NCI-H2227 treated with DMSO at 0.1 percent for 48 hours (cell line): ENCODE results near the gene CDX2.

Experiments used
- DNase-seq: peaks from one replicate; lab custom pipeline; 2025; lab: John Stamatoyannopoulos, UW

Gene CDX2

GRCh38 chr13:27928805-27929753 lies 40.0 kb downstream of the CDX2 start:
- no peak for DNase-seq

GRCh38 chr13:27928353-27928804 lies 40.7 kb downstream of the CDX2 start:
- DNase-seq: no peak

GRCh38 chr13:27927444-27928352 lies 41.4 kb downstream of the CDX2 start:
- DNase-seq: no peak

GRCh38 chr13:27926644-27927434 lies 42.3 kb downstream of the CDX2 start:
- no peak for DNase-seq

GRCh38 chr13:27925220-27925991 lies 43.7 kb downstream of the CDX2 start:
- DNase-seq: no peak

GRCh38 chr13:27924529-27925141 lies 44.5 kb downstream of the CDX2 start:
- no peak for DNase-seq

- DNase-seq: no peak
Observed at GRCh38 chr13:27923794-27924528, 45.2 kb downstream of the CDX2 start.

- DNase-seq: no peak
Observed at GRCh38 chr13:27922883-27923612, 46.1 kb downstream of the CDX2 start.

- no peak for DNase-seq
Observed at GRCh38 chr13:27921961-27922882, 46.9 kb downstream of the CDX2 start.

- DNase-seq: no peak
Observed at GRCh38 chr13:27921421-27921960, 47.6 kb downstream of the CDX2 start.

GRCh38 chr13:27920677-27921420 lies 48.3 kb downstream of the CDX2 start:
- DNase-seq: no peak

- DNase-seq: no peak
Observed at GRCh38 chr13:27919934-27920676, 49.0 kb downstream of the CDX2 start, which contains the start of gene PDX1. Gene PDX1 (plus strand): TSS chr13:27920000. CDS start chr13:27920139, 139 bp downstream.

GRCh38 chr13:27919659-27919933 lies 49.5 kb downstream of the CDX2 start:
- DNase-seq: no peak

- no peak for DNase-seq
Observed at GRCh38 chr13:27918918-27919658, 50.0 kb downstream of the CDX2 start.

GRCh38 chr13:27918041-27918917 lies 50.8 kb downstream of the CDX2 start:
- no peak for DNase-seq
